ENCODE data around the gene TNKS1BP1.
"Not testable (repeated sequence)": the region's sequence is repeated elsewhere in the genome, so short reads cannot be mapped to it uniquely, and the experiment has no call there.

Gene TNKS1BP1

GRCh38 chr11:57288771-57289579, 35.8 kb downstream of the TNKS1BP1 start:
- no peak for DNase-seq (ENCODE audit: extremely low spot score)

GRCh38 chr11:57287884-57288283, 36.9 kb downstream of the TNKS1BP1 start:
- CTCF ChIA-PET = no interaction called here
- DNase-seq (ENCODE audit: extremely low spot score) = no peak
- POLR2A ChIA-PET = no interaction called here
- TF ChIP-seq BHLHE40 (IDR thresholded peaks at IDR 0.05; ENCODE audit: borderline replicate concordance) (no peak), NFRKB (IDR thresholded peaks at IDR 0.05) (no peak)

More at GRCh38 chr11:57288771-57289579, 35.8 kb downstream of the TNKS1BP1 start:
- POLR2A ChIA-PET = no interaction called here
- CTCF ChIA-PET = no interaction called here
- TF ChIP-seq FOXM1 (IDR thresholded peaks at IDR 0.05; ENCODE audit: borderline replicate concordance) (no peak), SUZ12 (IDR thresholded peaks at IDR 0.05) (no peak), LEF1 (IDR thresholded peaks at IDR 0.05; ENCODE audit: borderline replicate concordance) (no peak), HDGF (IDR thresholded peaks at IDR 0.05; ENCODE audit: borderline replicate concordance) (no peak), BHLHE40 (IDR thresholded peaks at IDR 0.05; ENCODE audit: borderline replicate concordance) (no peak), ZNF384 (IDR thresholded peaks at IDR 0.05) (no peak), SP1 (IDR thresholded peaks at IDR 0.05) (no peak), FOXK2 (IDR thresholded peaks at IDR 0.05) (no peak), PKNOX1 (IDR thresholded peaks at IDR 0.05) (no peak)

- POLR2A ChIA-PET = no interaction called here
- TF ChIP-seq FOXM1 (IDR thresholded peaks at IDR 0.05; ENCODE audit: borderline replicate concordance) (no peak), FOXA1 (IDR thresholded peaks at IDR 0.05) (no peak), L3MBTL2 (conservative IDR thresholded peaks at IDR 0.05) (no peak), ARNT (IDR thresholded peaks at IDR 0.05) (no peak), BHLHE40 (IDR thresholded peaks at IDR 0.05; ENCODE audit: borderline replicate concordance) (no peak), CTBP1 (IDR thresholded peaks at IDR 0.05; ENCODE audit: borderline replicate concordance) (no peak), FOXK2 (IDR thresholded peaks at IDR 0.05) (no peak), ZNF384 (IDR thresholded peaks at IDR 0.05) (no peak), SP1 (IDR thresholded peaks at IDR 0.05) (no peak), TARDBP (IDR thresholded peaks at IDR 0.05) (no peak), LEF1 (IDR thresholded peaks at IDR 0.05; ENCODE audit: borderline replicate concordance) (no peak), HDGF (IDR thresholded peaks at IDR 0.05; ENCODE audit: borderline replicate concordance) (no peak), NFRKB (IDR thresholded peaks at IDR 0.05) (no peak), SUZ12 (IDR thresholded peaks at IDR 0.05) (no peak)
- CTCF ChIA-PET = no interaction called here
- DNase-seq (ENCODE audit: extremely low spot score) = no peak
Observed at GRCh38 chr11:57283231-57283990, 41.3 kb downstream of the TNKS1BP1 start.

GRCh38 chr11:57281546-57281945, 43.2 kb downstream of the TNKS1BP1 start:
- POLR2A ChIA-PET = not testable (repeated sequence)

GRCh38 chr11:57279116-57279515, 45.6 kb downstream of the TNKS1BP1 start:
- TF ChIP-seq LEF1 (IDR thresholded peaks at IDR 0.05; ENCODE audit: borderline replicate concordance) (no peak), NFRKB (IDR thresholded peaks at IDR 0.05) (no peak), BHLHE40 (IDR thresholded peaks at IDR 0.05; ENCODE audit: borderline replicate concordance) (no peak), FOXA1 (IDR thresholded peaks at IDR 0.05) (no peak), ZNF384 (IDR thresholded peaks at IDR 0.05) (no peak), SP1 (IDR thresholded peaks at IDR 0.05) (no peak), CTBP1 (IDR thresholded peaks at IDR 0.05; ENCODE audit: borderline replicate concordance) (no peak), TARDBP (IDR thresholded peaks at IDR 0.05) (no peak), L3MBTL2 (conservative IDR thresholded peaks at IDR 0.05) (no peak), HDGF (IDR thresholded peaks at IDR 0.05; ENCODE audit: borderline replicate concordance) (no peak), PKNOX1 (IDR thresholded peaks at IDR 0.05) (no peak), ARNT (IDR thresholded peaks at IDR 0.05) (no peak), FOXM1 (IDR thresholded peaks at IDR 0.05; ENCODE audit: borderline replicate concordance) (no peak), FOXK2 (IDR thresholded peaks at IDR 0.05) (no peak), ELF4 (IDR thresholded peaks at IDR 0.05) (no peak), SUZ12 (IDR thresholded peaks at IDR 0.05) (no peak)
- DNase-seq (ENCODE audit: extremely low spot score) = no peak
- ChIA-PET CTCF (no interaction called here), POLR2A (interaction anchor here (0.5 kb wide), 1 partner anchor 55 kb away, joined by 3 read pairs; no protein-coding TSS in a partner anchor)

More at GRCh38 chr11:57281546-57281945, 43.2 kb downstream of the TNKS1BP1 start:
- CTCF ChIA-PET; DNase-seq (ENCODE audit: extremely low spot score): not testable (repeated sequence)

- TF ChIP-seq ELF4 (IDR thresholded peaks at IDR 0.05) = no peak
- TF ChIP-seq ZNF384 (IDR thresholded peaks at IDR 0.05) = no peak
- TF ChIP-seq FOXK2 (IDR thresholded peaks at IDR 0.05) = no peak
- TF ChIP-seq LEF1 (IDR thresholded peaks at IDR 0.05; ENCODE audit: borderline replicate concordance) = no peak
- TF ChIP-seq BHLHE40 (IDR thresholded peaks at IDR 0.05; ENCODE audit: borderline replicate concordance) = no peak
- TF ChIP-seq FOXA1 (IDR thresholded peaks at IDR 0.05) = no peak
- TF ChIP-seq FOXM1 (IDR thresholded peaks at IDR 0.05; ENCODE audit: borderline replicate concordance) = no peak
- no peak for TF ChIP-seq NFRKB (IDR thresholded peaks at IDR 0.05)
- TF ChIP-seq CTBP1 (IDR thresholded peaks at IDR 0.05; ENCODE audit: borderline replicate concordance) = no peak
- TF ChIP-seq HDGF (IDR thresholded peaks at IDR 0.05; ENCODE audit: borderline replicate concordance) = no peak
- TF ChIP-seq SUZ12 (IDR thresholded peaks at IDR 0.05) = no peak
- no peak for TF ChIP-seq ARNT (IDR thresholded peaks at IDR 0.05)
- no peak for TF ChIP-seq PKNOX1 (IDR thresholded peaks at IDR 0.05)
- no peak for TF ChIP-seq TARDBP (IDR thresholded peaks at IDR 0.05)
- DNase-seq (ENCODE audit: extremely low spot score) = no peak
- CTCF ChIA-PET = no interaction called here
- POLR2A ChIA-PET = interaction anchor here (0.5 kb wide), 1 partner anchor 56 kb away, joined by 3 read pairs; no protein-coding TSS in a partner anchor
Observed at GRCh38 chr11:57278721-57279095, 46.0 kb downstream of the TNKS1BP1 start.
